Activated CD4-positive, CD25-positive, alpha-beta regulatory T cell (primary cell): ENCODE measurements around the gene PILRB.

Experiments used
- DNase-seq, 4 experiments: peaks; one replicate each; lab custom pipeline; 2025; lab: John Stamatoyannopoulos, UW

The PILRB gene

DNA sequence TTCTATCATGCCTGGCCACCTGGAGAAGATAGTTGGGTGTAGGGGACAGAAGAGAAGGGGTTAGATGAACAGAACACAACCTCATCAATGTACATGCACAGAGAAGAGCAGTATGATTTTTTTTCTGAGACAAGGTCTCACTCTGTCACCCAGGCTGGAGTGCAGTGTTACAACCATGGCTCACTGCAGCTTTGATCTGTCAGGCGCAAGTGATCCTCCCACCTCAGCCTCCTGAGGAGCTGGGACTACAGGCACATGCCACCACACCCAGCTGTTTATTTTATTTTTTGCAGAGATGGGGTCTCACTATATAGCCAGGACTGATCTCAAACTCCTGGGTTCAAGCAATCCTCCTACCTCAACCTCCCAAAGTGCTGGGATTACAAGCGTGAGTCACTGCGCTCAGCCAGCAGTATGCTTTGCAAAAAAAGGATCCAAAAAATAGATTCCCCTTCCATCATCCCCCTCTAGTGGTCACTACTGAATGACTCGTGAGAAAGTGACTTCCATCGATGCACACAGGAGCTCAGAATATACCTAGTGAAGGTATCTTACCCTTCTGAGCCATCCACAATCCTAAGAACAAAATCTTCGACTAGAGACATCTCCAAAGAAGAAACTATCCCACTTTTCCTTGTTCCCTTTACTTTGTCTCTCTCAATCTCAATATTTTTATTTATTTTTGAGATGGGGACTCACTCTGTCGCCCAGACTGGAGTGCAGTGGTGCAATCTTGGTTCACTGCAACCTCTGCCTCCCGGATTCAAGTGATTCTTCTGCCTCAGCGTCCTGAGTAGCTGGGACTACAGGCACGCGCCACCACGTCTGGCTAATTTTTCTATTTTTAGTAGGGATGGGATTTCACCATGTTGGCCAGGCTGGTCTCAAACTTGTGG, 49.6 kb downstream of the PILRB start:
- DNase-seq, result no peak

DNA sequence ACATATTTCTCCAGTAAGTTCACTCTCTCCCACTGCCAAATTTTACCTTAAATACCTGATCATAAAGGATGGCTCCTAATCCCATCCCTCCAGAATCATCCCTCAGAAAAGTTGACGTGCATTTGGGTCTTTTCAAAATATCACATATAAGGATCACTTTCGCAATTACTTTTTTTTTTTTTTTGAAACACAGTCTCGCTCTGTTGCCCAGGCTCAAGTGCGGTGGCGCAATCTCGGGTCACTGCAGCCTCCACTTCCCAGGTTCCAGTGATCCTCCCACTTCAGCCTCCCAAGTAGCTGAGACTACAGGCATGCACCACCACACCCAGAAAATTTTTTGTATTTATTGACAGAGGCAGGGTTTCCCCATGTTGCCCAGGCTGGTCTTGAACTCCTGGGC, 53.2 kb downstream of the PILRB start:
- no peak for DNase-seq

DNA sequence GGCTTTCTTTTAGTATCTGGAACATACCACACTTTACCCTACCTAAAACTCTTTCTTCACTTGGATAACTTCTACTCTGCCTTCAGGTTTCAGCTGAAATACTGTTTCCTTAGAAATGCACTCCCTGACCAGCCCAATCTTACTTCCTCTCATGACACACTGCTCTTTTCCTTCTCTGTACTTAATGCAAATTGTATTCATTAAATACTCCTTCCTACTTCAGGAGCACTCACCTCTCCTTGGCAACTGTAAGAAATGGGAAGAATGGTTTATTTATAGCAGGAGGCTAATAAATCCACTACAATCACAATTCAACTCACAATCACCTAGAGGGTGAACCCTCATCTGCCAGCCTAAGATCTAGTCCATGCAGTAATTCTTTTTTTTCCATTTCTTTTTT, 55.4 kb downstream of the PILRB start:
- DNase-seq, result no peak

- DNase-seq, result no peak
These were observed 56.0 kb downstream of the PILRB start for GRCh38 chr7:100413889-100414288.

DNA sequence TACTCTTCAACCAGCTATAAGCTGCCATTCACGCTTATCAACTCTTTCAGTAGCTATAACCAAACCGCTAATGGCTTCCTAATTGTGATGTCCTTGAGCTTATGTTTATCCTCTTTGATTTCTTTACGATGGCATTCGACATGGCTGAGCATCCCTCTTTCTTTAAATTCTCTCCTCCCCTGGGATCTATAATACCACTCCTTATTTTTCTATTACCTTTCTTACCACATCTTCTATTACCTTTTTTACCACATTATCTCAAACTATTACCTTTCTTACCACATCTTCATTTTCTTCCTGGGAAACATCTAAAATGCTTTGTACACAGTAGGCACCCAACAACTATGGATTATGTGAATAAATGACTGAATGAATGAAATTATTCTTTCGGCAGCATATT, 57.5 kb downstream of the PILRB start:
- no peak for DNase-seq
